Hepatocyte (in vitro differentiated cells): ENCODE measurements around the gene ZNF423.

ENCODE experiments used
- EZH2 ChIP-seq: fragments of 200-600 bp; sonication (generic); IDR thresholded peaks from 2 replicates; pipeline ENCODE4 v1.6.1; 2016; ENCODE audit warnings: antibody characterized with exemption, mild to moderate bottlenecking, borderline replicate concordance
- TF ChIP-seq, protein P1 (sequence below): fragments of 200-600 bp; sonication (generic); IDR thresholded peaks from 2 replicates; pipeline ENCODE4 v1.5.1; 2016; ENCODE audit warnings: antibody characterized with exemption, mild to moderate bottlenecking; ENCODE audit not compliant: poor library complexity

DNA sequence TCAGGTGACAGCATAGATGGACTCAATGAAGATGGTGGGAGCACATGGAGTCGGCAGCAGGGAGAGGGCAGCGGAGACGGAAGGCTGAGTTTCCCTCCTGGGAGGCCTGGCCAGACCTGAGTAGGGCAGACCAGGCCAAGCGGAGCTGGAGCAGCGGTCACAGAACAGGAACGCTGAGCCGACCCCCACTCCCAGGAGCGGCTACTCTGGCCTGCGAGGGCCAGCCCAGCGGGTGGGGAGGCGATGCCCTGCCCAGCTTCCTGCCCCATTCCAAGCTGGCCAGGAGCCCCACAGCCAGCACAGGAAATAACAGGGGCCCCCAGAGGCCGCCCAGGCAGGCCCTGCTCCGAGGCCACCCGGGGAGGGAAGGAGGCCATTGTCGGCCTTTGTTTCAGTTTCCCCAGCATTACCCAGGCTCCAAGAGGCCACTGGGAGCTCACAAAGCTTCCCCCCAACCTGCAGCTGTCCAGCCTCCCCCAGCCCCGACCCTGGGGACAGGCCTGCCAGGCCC lies 79.8 kb downstream of the ZNF423 start:
- TF ChIP-seq, protein P1, sequence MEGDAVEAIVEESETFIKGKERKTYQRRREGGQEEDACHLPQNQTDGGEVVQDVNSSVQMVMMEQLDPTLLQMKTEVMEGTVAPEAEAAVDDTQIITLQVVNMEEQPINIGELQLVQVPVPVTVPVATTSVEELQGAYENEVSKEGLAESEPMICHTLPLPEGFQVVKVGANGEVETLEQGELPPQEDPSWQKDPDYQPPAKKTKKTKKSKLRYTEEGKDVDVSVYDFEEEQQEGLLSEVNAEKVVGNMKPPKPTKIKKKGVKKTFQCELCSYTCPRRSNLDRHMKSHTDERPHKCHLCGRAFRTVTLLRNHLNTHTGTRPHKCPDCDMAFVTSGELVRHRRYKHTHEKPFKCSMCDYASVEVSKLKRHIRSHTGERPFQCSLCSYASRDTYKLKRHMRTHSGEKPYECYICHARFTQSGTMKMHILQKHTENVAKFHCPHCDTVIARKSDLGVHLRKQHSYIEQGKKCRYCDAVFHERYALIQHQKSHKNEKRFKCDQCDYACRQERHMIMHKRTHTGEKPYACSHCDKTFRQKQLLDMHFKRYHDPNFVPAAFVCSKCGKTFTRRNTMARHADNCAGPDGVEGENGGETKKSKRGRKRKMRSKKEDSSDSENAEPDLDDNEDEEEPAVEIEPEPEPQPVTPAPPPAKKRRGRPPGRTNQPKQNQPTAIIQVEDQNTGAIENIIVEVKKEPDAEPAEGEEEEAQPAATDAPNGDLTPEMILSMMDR: no peak
- no peak for TF ChIP-seq EZH2
